ENCODE measurements around the gene SLC25A30.
"Not testable (repeated sequence)": the region's sequence is repeated elsewhere in the genome, so short reads cannot be mapped to it uniquely, and the experiment has no call there.

DNA sequence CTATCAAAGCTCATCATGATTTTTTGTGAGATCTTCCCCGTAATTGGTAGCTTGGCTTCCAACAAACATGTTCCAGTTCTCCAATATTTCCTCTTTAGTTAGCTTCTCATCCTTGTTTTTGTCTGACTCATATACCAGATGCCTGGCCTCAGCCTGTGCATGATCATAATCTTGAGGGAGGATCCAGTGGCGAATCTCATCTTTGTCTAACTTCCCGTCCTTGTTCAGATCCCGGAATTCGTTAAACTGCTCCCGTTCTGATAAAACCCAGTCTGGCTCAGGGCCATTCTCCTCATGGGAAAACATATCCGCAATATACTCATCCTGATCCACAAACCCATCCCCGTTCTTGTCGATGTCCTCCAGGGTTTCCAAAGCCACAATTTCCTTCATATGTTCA is 27.8 kb downstream of the SLC25A30 start:
- TF ChIP-seq, protein P1, sequence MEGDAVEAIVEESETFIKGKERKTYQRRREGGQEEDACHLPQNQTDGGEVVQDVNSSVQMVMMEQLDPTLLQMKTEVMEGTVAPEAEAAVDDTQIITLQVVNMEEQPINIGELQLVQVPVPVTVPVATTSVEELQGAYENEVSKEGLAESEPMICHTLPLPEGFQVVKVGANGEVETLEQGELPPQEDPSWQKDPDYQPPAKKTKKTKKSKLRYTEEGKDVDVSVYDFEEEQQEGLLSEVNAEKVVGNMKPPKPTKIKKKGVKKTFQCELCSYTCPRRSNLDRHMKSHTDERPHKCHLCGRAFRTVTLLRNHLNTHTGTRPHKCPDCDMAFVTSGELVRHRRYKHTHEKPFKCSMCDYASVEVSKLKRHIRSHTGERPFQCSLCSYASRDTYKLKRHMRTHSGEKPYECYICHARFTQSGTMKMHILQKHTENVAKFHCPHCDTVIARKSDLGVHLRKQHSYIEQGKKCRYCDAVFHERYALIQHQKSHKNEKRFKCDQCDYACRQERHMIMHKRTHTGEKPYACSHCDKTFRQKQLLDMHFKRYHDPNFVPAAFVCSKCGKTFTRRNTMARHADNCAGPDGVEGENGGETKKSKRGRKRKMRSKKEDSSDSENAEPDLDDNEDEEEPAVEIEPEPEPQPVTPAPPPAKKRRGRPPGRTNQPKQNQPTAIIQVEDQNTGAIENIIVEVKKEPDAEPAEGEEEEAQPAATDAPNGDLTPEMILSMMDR (IDR thresholded peaks at IDR 0.05; ENCODE audit: low read depth, low read length) = not testable (repeated sequence)
- TF ChIP-seq EZH2phosphoT487 (IDR thresholded peaks at IDR 0.05; ENCODE audit: low read depth) = not testable (repeated sequence)
